Activated T-cell treated with anti-CD3 and anti-CD28 coated beads, Interleukin-2, amount 50 U/mL, for 4 hours (primary cell): Measurements from ENCODE around the gene MRPL9. TPM values are rescaled to one million over a fixed set of nuclear protein-coding genes. Genes with fewer than 3 reads are reported as not detected.

Experiments used
- ATAC-seq, 2 donors: fragments of 200-7000 bp; cut with Tn5 transposase; one replicate each; pipeline ENCODE4 v1.10.0; 2021
- DNase-seq: peaks from one replicate; pipeline ENCODE4 v3.0.0-alpha.2; 2020
- H3K27me3 Mint-ChIP-seq: one replicate; pipeline ENCODE4 v1.8.0; 2021; ENCODE audit warnings: low read depth, mixed read lengths
- H3K36me3 Mint-ChIP-seq: one replicate; pipeline ENCODE4 v1.8.0; 2022; ENCODE audit warnings: mixed read lengths; ENCODE audit not compliant: insufficient read depth
- H3K4me1 Mint-ChIP-seq: one replicate; pipeline ENCODE4 v1.8.0; 2021; ENCODE audit warnings: low read depth, mixed read lengths
- H3K4me3 Mint-ChIP-seq: one replicate; pipeline ENCODE4 v1.8.0; 2021; ENCODE audit warnings: mild to moderate bottlenecking, moderate library complexity, mixed read lengths
- H3K9me3 Mint-ChIP-seq: one replicate; pipeline ENCODE4 v1.8.0; 2021; ENCODE audit warnings: mixed read lengths
- total RNA-seq, 3 donors: library from RNA; stranded (reverse); gene quantifications; one replicate each; pipeline ENCODE4 v1.2.1, GENCODE V29; 2021

The MRPL9 gene
- total RNA-seq: 100 to 1,000 TPM; 156 to 167 (median 163) TPM

DNA sequence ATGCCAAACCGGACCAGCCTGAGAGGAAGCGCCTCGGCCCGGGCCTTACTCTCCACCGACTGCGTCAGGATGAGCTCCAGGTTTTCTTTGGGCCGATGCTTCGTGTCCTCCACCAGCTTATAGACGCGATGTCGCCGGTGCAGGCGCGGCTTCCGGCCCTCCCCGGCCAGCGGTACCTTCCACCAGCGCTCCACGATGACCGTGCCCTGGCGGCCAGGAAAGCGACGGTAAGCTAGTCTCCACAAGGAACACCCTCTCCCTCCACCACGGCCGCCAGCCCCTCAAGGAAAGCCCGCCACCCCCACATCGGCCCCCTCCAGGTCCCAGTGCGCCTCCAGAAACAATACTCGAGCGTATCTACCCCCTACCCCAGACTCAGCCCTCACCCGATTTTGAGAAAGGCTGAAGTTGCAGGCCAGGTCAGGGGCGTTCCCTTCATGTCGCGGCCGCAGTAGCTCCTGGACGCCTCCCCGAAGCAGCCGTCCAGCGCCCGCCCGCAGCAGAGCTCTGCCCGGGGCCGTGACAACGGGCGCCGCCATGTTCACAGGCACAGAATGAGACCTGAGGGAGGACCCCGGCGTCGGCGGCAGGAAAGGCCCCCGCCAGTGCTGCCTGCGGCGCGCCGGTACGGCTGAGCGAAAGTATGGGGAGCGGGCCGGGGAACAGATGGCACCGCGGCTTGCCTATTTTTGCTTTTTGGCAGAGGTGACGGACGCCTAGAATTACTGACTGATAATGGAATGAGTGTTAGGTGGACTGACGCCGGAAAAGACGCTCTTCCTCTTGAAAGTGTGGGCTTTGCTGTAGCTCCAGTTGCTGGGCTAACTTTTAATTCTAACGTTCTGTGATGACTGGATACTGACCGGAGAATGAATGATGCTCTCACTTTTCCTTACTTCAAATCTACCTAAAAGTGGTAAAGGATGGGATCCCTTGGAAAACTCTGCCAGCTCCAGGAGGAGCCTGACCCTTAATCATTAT lies at the start of gene MRPL9:
Gene MRPL9, minus strand, starts transcription at position 556 of the 981 bp plus-strand sequence. Its CDS starts 17 bp downstream, at position 539.
- peaks cover 15% of the 10 kb centered on the region for H3K4me1 Mint-ChIP-seq
- H3K36me3 Mint-ChIP-seq: peaks cover 20% of the 10 kb centered on the region
- no peaks in the 10 kb centered on the region for H3K9me3 Mint-ChIP-seq
- ATAC-seq (peak; percentile 100), DNase-seq (peak; percentile 81)
- no peaks in the 10 kb centered on the region for H3K27me3 Mint-ChIP-seq
- peak within 1 kb of the TSS; percentile 94 for H3K4me3 Mint-ChIP-seq

DNA sequence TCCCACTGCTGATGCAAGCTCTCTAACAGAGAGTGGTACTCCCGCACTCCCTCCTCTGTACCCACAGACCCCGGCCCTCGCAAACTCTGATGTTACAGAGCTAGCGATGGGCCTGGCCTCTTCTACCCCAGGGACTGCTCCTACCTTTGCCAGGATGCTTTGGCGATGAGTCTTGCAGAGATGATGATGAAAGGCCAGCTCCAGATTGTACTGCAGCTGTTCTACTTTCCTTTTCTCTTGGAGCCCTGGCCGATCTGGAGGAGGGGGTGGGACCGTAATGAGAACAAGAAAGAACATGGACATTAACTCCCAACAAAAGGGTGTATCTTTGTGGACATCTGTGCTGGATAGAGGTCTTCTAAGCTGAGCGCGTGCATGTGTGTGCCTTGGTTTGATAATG lies 47.9 kb upstream of the MRPL9 start:
- no peaks in the 10 kb centered on the region for H3K27me3 Mint-ChIP-seq
- no peaks in the 10 kb centered on the region for H3K36me3 Mint-ChIP-seq
- peaks cover 29% of the 10 kb centered on the region for H3K4me1 Mint-ChIP-seq
- no peaks in the 10 kb centered on the region for H3K9me3 Mint-ChIP-seq
- H3K4me3 Mint-ChIP-seq: no peak overlapping the region
- ATAC-seq (no peak), DNase-seq (no peak)

DNA sequence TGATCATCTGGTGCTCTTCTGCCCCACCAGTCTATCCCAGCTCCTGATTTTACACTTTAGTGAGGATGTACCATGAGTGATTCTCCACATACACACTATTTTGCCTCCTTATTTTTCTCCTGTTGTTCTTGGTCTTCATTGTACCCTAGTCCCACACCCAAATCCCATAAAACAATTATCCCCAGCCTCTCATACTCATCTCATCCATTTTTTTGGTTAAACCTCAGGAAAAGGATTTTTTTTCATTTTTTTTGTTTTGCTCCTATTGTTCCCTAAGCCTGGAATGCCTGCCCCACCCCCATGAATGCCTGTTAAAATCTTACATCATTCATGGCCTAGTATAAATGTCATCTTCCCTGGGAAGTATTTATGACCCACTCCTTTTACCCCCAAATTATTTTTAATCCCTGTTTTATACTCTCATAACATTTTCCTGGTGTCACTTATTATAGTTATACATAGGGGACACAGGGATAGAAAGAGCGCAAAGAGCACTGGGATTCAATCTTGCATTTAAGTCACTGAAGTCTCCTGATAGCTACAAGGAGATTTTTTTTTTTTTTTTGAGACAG lies 46.8 kb upstream of the MRPL9 start:
- ATAC-seq (no peak), DNase-seq (no peak)
- Mint-ChIP-seq H3K27me3 (no peaks in the 10 kb centered on the region), H3K9me3 (no peaks in the 10 kb centered on the region), H3K4me1 (peaks cover 19% of the 10 kb centered on the region), H3K4me3 (no peak overlapping the region), H3K36me3 (no peaks in the 10 kb centered on the region)

DNA sequence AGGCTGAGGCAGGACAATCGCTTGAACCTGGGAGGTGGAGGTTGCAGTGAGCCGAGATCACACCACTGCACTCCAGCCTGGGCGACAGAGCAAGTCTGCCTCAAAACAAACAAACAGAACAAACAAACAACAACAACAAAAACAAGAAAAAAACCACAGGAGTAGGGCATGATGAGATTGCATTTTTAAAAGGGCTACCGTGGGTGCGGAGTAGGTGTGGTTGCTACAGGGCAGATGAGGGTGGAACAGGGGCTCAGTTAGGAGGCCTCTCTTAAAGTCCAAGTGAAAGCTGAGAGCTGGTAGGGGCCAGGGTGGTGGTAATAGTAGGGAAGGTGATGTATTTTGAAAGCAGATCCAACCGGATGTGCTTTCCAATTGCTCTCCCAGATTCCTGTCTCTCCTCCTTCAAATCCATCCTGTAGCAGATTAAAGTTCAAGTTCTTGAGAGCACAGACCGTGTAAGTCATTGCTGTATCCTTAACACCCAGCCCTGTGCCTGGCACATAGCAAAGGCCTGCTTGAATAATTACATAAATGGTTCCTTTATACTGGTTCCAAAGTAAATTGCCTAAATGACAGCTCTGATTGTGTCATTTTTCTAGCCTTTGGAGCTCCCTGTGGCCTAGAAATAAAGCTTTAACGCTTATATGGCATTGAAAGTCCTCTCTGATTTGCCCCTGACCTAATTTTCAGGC lies 46.1 kb upstream of the MRPL9 start:
- H3K27me3 Mint-ChIP-seq: no peaks in the 10 kb centered on the region
- no peak for ATAC-seq
- H3K4me3 Mint-ChIP-seq: no peak overlapping the region
- no peaks in the 10 kb centered on the region for H3K9me3 Mint-ChIP-seq
- DNase-seq: no peak
- H3K4me1 Mint-ChIP-seq: peaks cover 13% of the 10 kb centered on the region
- no peaks in the 10 kb centered on the region for H3K36me3 Mint-ChIP-seq

GRCh38 chr1:151807766-151808165 lies 44.5 kb upstream of the MRPL9 start:
- H3K36me3 Mint-ChIP-seq: no peaks in the 10 kb centered on the region
- no peak overlapping the region for H3K4me3 Mint-ChIP-seq
- ATAC-seq (no peak), DNase-seq (no peak)
- H3K9me3 Mint-ChIP-seq: no peaks in the 10 kb centered on the region
- H3K27me3 Mint-ChIP-seq: no peaks in the 10 kb centered on the region
- H3K4me1 Mint-ChIP-seq: peaks cover 3% of the 10 kb centered on the region

DNA sequence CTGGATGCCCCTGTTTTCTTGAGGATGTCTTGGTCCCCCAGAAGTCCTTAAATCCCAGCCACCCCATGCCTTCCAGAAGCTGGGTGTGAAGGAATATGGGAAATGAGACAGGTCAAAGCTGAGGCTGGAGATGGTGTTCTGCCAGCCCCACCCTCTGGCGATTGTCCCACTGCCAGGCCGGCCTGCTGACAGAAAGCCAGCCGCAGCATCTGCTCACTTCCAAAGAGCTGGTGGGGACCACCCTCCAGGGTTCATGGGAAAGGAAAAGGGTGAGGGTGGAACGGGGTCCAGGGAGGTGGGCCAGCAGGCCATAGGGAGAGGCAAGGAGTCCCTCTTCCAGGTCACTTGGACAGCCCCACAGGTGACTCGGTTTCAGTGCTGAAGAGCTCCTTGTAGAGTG lies 43.8 kb upstream of the MRPL9 start:
- DNase-seq (no peak), ATAC-seq (no peak)
- no peaks in the 10 kb centered on the region for H3K27me3 Mint-ChIP-seq

DNA sequence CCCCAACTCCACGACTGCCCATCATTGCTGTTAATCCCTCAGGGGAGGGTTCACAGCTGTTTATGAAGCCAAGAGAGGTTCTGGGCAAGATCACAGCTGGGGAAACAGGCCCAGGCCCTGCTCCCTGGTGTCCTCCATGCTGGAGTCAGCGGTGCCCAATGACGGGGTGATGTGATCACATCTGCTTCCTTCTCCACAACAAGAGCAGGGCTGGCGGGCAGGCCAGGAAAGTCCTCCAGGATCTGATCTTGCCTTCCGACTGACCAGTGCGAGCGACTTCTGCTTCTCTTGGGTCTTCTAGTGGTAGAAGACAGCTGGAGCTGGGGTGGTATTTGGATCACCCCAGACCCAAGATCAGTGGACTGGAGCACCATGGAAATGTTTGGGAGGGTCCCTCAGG lies 42.9 kb upstream of the MRPL9 start:
- H3K36me3 Mint-ChIP-seq: no peaks in the 10 kb centered on the region
- H3K4me1 Mint-ChIP-seq: no peaks in the 10 kb centered on the region
- no peaks in the 10 kb centered on the region for H3K9me3 Mint-ChIP-seq
- DNase-seq (no peak), ATAC-seq (no peak)
- H3K4me3 Mint-ChIP-seq: no peak overlapping the region
- no peaks in the 10 kb centered on the region for H3K27me3 Mint-ChIP-seq

More for the DNA sequence above, 43.8 kb upstream of the MRPL9 start:
- H3K36me3 Mint-ChIP-seq: no peaks in the 10 kb centered on the region
- H3K4me1 Mint-ChIP-seq: no peaks in the 10 kb centered on the region
- no peaks in the 10 kb centered on the region for H3K9me3 Mint-ChIP-seq
- no peak overlapping the region for H3K4me3 Mint-ChIP-seq

DNA sequence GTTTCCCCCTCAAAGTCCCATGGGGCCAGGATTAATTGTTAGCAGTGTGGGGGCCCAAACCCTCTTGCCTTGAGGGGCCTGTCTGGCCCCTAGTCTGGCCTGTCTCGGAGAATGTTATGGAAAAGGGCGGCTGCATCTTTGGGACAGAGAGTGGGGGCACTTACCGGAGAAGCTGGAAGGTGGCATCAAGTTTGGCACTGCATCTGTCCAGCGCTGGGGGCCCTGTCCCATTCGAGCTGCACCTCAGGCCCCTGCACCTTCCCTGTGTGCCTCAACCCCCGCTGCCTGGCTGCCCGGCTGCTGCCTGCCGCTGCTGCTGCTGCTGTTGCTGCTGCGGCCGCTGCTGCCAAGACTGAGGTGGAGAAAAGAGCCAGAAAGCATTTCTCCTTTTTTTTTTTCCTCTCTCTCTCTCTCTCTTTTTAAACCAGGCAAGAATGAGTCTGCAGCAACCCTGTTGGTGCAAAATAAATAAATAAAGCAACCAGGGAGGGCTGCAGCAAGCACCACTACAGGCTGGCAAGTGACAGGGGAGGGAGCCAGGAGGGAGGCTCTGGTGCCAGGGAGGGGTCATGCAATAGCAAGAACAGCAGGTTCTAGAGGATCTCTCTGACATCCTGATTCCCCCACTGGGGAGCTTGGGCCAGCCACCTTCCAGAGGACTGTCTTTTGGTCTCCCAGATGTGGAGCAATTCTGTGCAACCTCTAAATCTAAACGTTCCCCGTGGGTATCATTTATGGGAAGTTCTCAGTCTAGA lies 41.9 kb upstream of the MRPL9 start, which contains the start of gene LINGO4:
Gene LINGO4, minus strand, starts transcription at position 354 of the 755 bp plus-strand sequence. CDS start 2,715 bp downstream, outside the sequence.
- Mint-ChIP-seq H3K4me3 (no peak within 1 kb of the TSS), H3K27me3 (no peaks in the 10 kb centered on the region), H3K36me3 (no peaks in the 10 kb centered on the region), H3K4me1 (peaks cover 5% of the 10 kb centered on the region), H3K9me3 (no peaks in the 10 kb centered on the region)
- no peak for ATAC-seq
- DNase-seq: no peak

DNA sequence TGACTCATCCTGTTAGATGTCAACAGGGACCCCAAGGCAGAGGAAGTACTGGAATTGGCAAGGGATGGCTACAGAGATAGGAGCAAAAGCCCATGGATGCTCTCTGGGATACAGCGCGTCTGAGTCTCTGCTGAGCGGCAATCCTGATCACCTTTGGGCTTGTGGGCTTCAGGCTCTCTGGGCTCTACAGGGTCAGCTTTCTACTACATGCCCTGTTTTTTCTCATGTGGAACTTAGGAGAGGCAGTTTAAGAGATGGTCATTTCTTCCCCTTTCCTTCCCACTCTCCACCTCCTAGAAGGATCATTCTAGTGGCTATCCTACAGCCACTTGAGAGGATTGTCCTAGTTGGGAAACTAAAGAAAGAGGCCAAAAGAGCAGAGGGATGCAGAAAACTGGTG lies 40.6 kb upstream of the MRPL9 start:
- H3K9me3 Mint-ChIP-seq: no peaks in the 10 kb centered on the region
- DNase-seq (no peak), ATAC-seq (no peak)
- peaks cover 3% of the 10 kb centered on the region for H3K27me3 Mint-ChIP-seq
- peaks cover 9% of the 10 kb centered on the region for H3K4me1 Mint-ChIP-seq
- H3K36me3 Mint-ChIP-seq: no peaks in the 10 kb centered on the region
- no peak overlapping the region for H3K4me3 Mint-ChIP-seq

GRCh38 chr1:151803164-151803563 lies 39.9 kb upstream of the MRPL9 start:
- ATAC-seq (no peak), DNase-seq (no peak)
- H3K27me3 Mint-ChIP-seq: peaks cover 3% of the 10 kb centered on the region
- H3K36me3 Mint-ChIP-seq: no peaks in the 10 kb centered on the region
- H3K4me3 Mint-ChIP-seq: no peak overlapping the region
- peaks cover 9% of the 10 kb centered on the region for H3K4me1 Mint-ChIP-seq
- H3K9me3 Mint-ChIP-seq: no peaks in the 10 kb centered on the region

DNA sequence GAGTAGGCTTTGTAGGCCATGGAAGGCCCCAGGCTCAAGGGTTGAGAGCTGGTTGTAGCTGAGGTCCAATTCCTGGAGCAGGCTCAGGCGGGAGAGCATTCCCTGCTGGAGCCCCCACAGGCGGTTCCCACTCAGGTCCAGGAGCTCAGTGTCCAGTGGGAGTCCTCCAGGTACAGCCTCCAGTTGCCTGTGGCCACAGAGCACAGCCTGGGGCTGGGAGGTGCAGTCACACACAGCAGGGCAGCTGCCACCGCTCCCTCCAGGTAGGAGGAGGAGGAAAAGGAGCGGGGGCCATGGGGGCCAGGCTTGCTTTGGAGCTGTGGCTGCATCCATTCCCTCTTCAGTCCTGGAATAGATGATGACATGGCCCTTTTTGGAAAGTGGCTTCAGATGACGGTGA lies 39.1 kb upstream of the MRPL9 start:
- Mint-ChIP-seq H3K36me3 (no peaks in the 10 kb centered on the region), H3K4me3 (no peak overlapping the region), H3K9me3 (no peaks in the 10 kb centered on the region), H3K27me3 (peaks cover 3% of the 10 kb centered on the region), H3K4me1 (peaks cover 9% of the 10 kb centered on the region)
- ATAC-seq (no peak), DNase-seq (no peak)

GRCh38 chr1:151801846-151802245 lies 38.5 kb upstream of the MRPL9 start:
- Mint-ChIP-seq H3K27me3 (peaks cover 3% of the 10 kb centered on the region), H3K36me3 (no peaks in the 10 kb centered on the region), H3K4me1 (peaks cover 9% of the 10 kb centered on the region), H3K9me3 (no peaks in the 10 kb centered on the region), H3K4me3 (no peak overlapping the region)
- DNase-seq (no peak), ATAC-seq (no peak)

DNA sequence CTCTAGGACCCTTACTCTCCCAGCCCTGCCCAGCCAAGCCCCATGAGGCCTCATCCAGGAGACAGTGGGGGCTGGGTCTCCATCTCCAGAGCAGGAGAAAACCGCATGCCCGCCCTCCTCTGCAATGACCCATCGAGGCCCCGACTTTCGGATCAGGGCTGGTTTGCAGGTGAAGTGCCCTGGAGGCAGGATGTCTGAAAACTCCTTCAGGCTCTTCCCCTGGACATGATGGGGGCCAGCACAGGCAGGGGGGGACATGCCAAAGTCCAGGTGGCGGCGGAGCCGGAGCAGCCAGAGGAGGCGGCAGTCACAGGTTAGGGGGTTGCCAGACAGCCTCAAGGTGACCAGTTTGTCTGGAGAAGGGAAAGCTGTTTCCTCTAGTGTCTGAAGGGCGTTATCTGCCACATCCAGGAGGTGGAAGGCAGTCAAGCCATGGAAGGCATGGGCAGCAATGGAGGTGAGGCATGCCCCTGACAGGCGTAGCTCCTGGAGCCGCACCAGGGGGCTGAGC lies 38.1 kb upstream of the MRPL9 start:
- ATAC-seq (no peak), DNase-seq (no peak)
- H3K4me1 Mint-ChIP-seq: peaks cover 9% of the 10 kb centered on the region
- no peaks in the 10 kb centered on the region for H3K9me3 Mint-ChIP-seq
- H3K36me3 Mint-ChIP-seq: no peaks in the 10 kb centered on the region
- H3K4me3 Mint-ChIP-seq: no peak overlapping the region
- H3K27me3 Mint-ChIP-seq: peaks cover 3% of the 10 kb centered on the region

DNA sequence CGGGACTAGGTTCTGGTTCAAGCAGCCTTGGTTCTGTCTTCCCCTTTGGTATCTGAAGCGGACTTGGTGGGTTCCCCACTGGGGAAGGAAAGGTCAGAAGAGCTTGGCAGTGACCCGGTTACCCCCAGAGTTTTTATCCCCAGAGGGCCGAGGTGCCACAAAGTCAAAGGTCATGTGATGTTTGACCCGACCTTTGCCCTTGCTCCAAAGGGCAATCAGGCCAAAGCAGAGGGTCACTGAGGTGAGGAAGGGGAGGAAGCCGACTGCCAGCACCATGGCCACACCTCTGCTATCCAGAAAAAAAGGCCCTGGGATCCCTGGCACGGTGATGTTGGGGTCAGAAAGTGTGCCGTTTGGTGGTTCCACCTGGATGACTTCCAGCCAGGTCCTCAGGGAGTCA lies 37.5 kb upstream of the MRPL9 start:
- ATAC-seq (no peak), DNase-seq (no peak)
- no peak overlapping the region for H3K4me3 Mint-ChIP-seq
- H3K9me3 Mint-ChIP-seq: no peaks in the 10 kb centered on the region
- peaks cover 9% of the 10 kb centered on the region for H3K4me1 Mint-ChIP-seq
- no peaks in the 10 kb centered on the region for H3K36me3 Mint-ChIP-seq
- peaks cover 3% of the 10 kb centered on the region for H3K27me3 Mint-ChIP-seq
